HG02870 (cell line): ENCODE measurements around the gene ATG4B.
"Not testable (repeated sequence)": the region's sequence is repeated elsewhere in the genome, so short reads cannot be mapped to it uniquely, and the experiment has no call there.

ENCODE experiments used
- ATAC-seq: cut with Tn5 transposase; IDR thresholded peaks from one replicate; pipeline ENCODE4 v1.9.1; 2021; ENCODE audit warnings: mild to moderate bottlenecking, moderate library complexity; ENCODE audit not compliant: unreplicated experiment

The ATG4B gene

GRCh38 chr2:241660593-241661213 lies 23.2 kb downstream of the ATG4B start:
- no peak for ATAC-seq

- not testable (repeated sequence) for ATAC-seq
Measured at GRCh38 chr2:241662731-241663130, 25.2 kb downstream of the ATG4B start.

GRCh38 chr2:241665731-241666440 lies 28.4 kb downstream of the ATG4B start:
- ATAC-seq = no peak

GRCh38 chr2:241666627-241667400 lies 29.3 kb downstream of the ATG4B start:
- no peak for ATAC-seq

GRCh38 chr2:241668354-241668753 lies 30.9 kb downstream of the ATG4B start:
- ATAC-seq = no peak

GRCh38 chr2:241668839-241669238 lies 31.3 kb downstream of the ATG4B start:
- no peak for ATAC-seq

GRCh38 chr2:241670333-241671110 lies 33.0 kb downstream of the ATG4B start:
- ATAC-seq = no peak

GRCh38 chr2:241671457-241672240 lies 34.2 kb downstream of the ATG4B start:
- no peak for ATAC-seq

- no peak for ATAC-seq
Measured at GRCh38 chr2:241672243-241673188, 35.0 kb downstream of the ATG4B start.

- ATAC-seq = no peak
Measured at GRCh38 chr2:241673189-241673663, 35.7 kb downstream of the ATG4B start.

GRCh38 chr2:241673797-241674725 lies 36.6 kb downstream of the ATG4B start:
- no peak for ATAC-seq

GRCh38 chr2:241675885-241676284 lies 38.4 kb downstream of the ATG4B start:
- ATAC-seq = no peak

- ATAC-seq = no peak
Measured at GRCh38 chr2:241676665-241677064, 39.2 kb downstream of the ATG4B start.

GRCh38 chr2:241677392-241677791 lies 39.9 kb downstream of the ATG4B start:
- ATAC-seq = no peak

- no peak for ATAC-seq
Measured at GRCh38 chr2:241678307-241678706, 40.8 kb downstream of the ATG4B start.

GRCh38 chr2:241678784-241679540 lies 41.5 kb downstream of the ATG4B start:
- ATAC-seq = no peak

- no peak for ATAC-seq
Measured at GRCh38 chr2:241680044-241680443, 42.6 kb downstream of the ATG4B start.
